ENCODE results near the gene VSNL1.

GRCh38 chr2:17574406-17575073 lies 34.0 kb downstream of the VSNL1 start:
- TF ChIP-seq CTCF (conservative IDR thresholded peaks at IDR 0.05 in 1 of 2, IDR thresholded peaks at IDR 0.05 in 1 of 2; ENCODE audit: extremely low read depth in 1 of 2, insufficient read depth in 1 of 2, low read depth in 1 of 2, low read length in 2 of 2) = no peak
- no peak for TF ChIP-seq EZH2 (IDR thresholded peaks at IDR 0.05; ENCODE audit: borderline replicate concordance, low read length)
